Loucy (cell line): Measurements from ENCODE around the gene TBX1.

Experiments used
- H2AFZ ChIP-seq: fragments of 200-600 bp; sonication (generic); 2 replicates; pipeline ENCODE4 v1.6.0; 2016; ENCODE audit warnings: antibody characterized with exemption, mild to moderate bottlenecking, low read length, moderate library complexity
- H3F3A ChIP-seq: fragments of 200-600 bp; 2 replicates; pipeline ENCODE4 v1.6.0; 2016; ENCODE audit warnings: antibody characterized with exemption, low read depth, mild to moderate bottlenecking
- H3K27me3 ChIP-seq: fragments of 200-600 bp; sonication (generic); 2 replicates; pipeline ENCODE4 v1.6.1; 2014; ENCODE audit warnings: low read length, mild to moderate bottlenecking; ENCODE audit not compliant: insufficient read depth, poor library complexity, severe bottlenecking
- H3K36me3 ChIP-seq: fragments of 200-600 bp; sonication (generic); 2 replicates; pipeline ENCODE4 v1.6.1; 2016; ENCODE audit warnings: low read length; ENCODE audit not compliant: insufficient read depth
- H3K4me1 ChIP-seq: fragments of 200-600 bp; sonication (generic); 2 replicates; pipeline ENCODE4 v1.5.1; 2014; ENCODE audit warnings: low read length, mild to moderate bottlenecking; ENCODE audit not compliant: insufficient read depth, poor library complexity, severe bottlenecking
- H3K4me2 ChIP-seq: fragments of 200-600 bp; sonication (generic); 2 replicates; pipeline ENCODE4 v1.6.0; 2014; ENCODE audit warnings: antibody characterized with exemption, low read length, low read depth, mild to moderate bottlenecking; ENCODE audit not compliant: poor library complexity, severe bottlenecking
- H3K4me3 ChIP-seq: fragments of 200-600 bp; sonication (generic); 2 replicates; pipeline ENCODE4 v1.5.1; 2014; ENCODE audit warnings: low read length, mild to moderate bottlenecking, mixed read lengths; ENCODE audit not compliant: poor library complexity, severe bottlenecking
- H3K79me2 ChIP-seq: fragments of 200-600 bp; sonication (generic); 2 replicates; pipeline ENCODE4 v1.6.1; 2014; ENCODE audit warnings: low read length; ENCODE audit not compliant: insufficient read depth
- H3K9ac ChIP-seq: fragments of 200-600 bp; sonication (generic); 2 replicates; pipeline ENCODE4 v1.6.0; 2014; ENCODE audit warnings: mild to moderate bottlenecking, low read depth, low read length, moderate library complexity; ENCODE audit not compliant: poor library complexity, severe bottlenecking
- H3K9me2 ChIP-seq: fragments of 200-600 bp; sonication (generic); replicated peaks from 2 replicates; pipeline ENCODE4 v1.6.1; 2016; ENCODE audit warnings: low read depth, low read length, mixed read lengths
- H3K9me3 ChIP-seq: fragments of 200-600 bp; sonication (generic); 2 replicates; pipeline ENCODE4 v1.6.1; 2014; ENCODE audit warnings: mild to moderate bottlenecking, antibody characterized with exemption, low read length, low read depth; ENCODE audit not compliant: insufficient read depth
- H4K20me1 ChIP-seq: fragments of 200-600 bp; sonication (generic); 2 replicates; pipeline ENCODE4 v1.6.0; 2014; ENCODE audit warnings: antibody characterized with exemption, low read length, mild to moderate bottlenecking; ENCODE audit not compliant: insufficient read depth, poor library complexity, severe bottlenecking
- EZH2phosphoT487 ChIP-seq: fragments of 200-600 bp; IDR thresholded peaks from 2 replicates; pipeline ENCODE4 v1.6.1; 2018; ENCODE audit warnings: antibody characterized with exemption, mild to moderate bottlenecking, moderate library complexity, borderline replicate concordance
- TF ChIP-seq, protein P1 (sequence below): fragments of 200-600 bp; sonication (generic); conservative IDR thresholded peaks from 2 replicates; pipeline ENCODE4 v1.5.1; 2014; ENCODE audit warnings: mild to moderate bottlenecking, antibody characterized with exemption, low read length

Gene TBX1

DNA sequence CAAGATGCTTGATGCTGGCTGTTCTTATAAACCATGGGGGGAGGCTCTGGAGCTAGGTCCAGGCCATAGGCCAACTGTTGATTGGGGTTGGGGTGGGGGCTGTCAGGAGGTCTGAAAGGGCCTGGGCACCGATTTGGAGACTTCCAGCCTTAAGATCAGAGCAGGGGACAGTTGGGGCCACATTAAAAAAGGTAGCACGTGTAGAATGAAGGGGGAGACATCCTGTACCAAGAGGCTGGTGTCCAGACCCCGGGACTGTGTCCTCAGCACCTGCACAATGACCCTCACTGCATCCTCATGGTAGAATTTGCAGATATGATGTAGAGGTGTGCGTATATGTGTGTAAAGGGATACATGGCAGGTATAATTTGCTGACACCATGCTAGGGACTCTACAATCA is 12.4 kb upstream of the TBX1 start:
- Histone ChIP-seq H3K4me1 (no peaks in the 10 kb centered on the region), H3K4me2 (no peak overlapping the region), H3K9ac (no peak overlapping the region), H3K9me2 (no peaks in the 10 kb centered on the region), H3K79me2 (no peaks in the 10 kb centered on the region), H2AFZ (no peak overlapping the region), H3K9me3 (no peaks in the 10 kb centered on the region), H3K4me3 (no peak overlapping the region), H3K36me3 (no peaks in the 10 kb centered on the region), H3K27me3 (no peaks in the 10 kb centered on the region), H4K20me1 (no peaks in the 10 kb centered on the region), H3F3A (no peaks in the 10 kb centered on the region)
- TF ChIP-seq, protein P1, sequence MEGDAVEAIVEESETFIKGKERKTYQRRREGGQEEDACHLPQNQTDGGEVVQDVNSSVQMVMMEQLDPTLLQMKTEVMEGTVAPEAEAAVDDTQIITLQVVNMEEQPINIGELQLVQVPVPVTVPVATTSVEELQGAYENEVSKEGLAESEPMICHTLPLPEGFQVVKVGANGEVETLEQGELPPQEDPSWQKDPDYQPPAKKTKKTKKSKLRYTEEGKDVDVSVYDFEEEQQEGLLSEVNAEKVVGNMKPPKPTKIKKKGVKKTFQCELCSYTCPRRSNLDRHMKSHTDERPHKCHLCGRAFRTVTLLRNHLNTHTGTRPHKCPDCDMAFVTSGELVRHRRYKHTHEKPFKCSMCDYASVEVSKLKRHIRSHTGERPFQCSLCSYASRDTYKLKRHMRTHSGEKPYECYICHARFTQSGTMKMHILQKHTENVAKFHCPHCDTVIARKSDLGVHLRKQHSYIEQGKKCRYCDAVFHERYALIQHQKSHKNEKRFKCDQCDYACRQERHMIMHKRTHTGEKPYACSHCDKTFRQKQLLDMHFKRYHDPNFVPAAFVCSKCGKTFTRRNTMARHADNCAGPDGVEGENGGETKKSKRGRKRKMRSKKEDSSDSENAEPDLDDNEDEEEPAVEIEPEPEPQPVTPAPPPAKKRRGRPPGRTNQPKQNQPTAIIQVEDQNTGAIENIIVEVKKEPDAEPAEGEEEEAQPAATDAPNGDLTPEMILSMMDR, result no peak
- TF ChIP-seq EZH2phosphoT487, result no peak

DNA sequence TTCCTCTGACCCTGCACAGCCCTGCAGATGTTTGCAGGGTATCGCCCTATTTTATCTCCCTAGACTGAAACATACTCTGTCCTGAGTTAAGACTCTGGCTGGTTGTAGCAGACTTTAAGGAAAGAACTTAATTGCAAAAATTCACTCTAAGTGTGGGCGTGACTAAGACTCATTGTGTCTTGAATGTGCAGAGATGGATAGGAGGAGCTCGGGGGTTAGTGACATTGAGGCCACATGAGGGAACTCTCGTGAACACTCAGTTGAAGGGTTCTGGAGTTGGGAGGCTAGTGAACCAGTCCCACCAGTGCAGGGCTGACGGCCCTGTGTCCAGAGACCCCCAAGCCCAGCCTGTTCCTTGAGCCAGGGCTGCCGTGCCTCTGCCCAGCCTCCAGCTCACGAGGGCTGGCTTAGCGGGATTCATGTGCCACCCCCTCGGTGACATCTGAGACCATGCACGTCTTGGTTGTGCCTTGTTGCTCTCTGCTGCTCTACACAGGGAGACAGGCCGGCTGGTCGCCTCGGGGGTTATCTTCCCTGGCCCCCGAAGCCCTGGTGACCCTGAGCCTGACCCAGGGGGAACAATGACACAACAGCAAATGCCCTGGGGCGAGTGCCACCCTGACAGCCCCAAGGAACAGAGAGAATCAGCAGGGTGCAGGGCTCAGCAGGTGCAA is 11.4 kb upstream of the TBX1 start:
- Histone ChIP-seq H3K9me3 (no peaks in the 10 kb centered on the region), H3K27me3 (no peaks in the 10 kb centered on the region), H2AFZ (no peak overlapping the region), H3K4me2 (no peak overlapping the region), H3K36me3 (no peaks in the 10 kb centered on the region), H4K20me1 (no peaks in the 10 kb centered on the region), H3K9ac (no peak overlapping the region), H3K9me2 (no peaks in the 10 kb centered on the region), H3F3A (no peaks in the 10 kb centered on the region), H3K79me2 (no peaks in the 10 kb centered on the region), H3K4me1 (no peaks in the 10 kb centered on the region), H3K4me3 (no peak overlapping the region)
- TF ChIP-seq, protein P1, result no peak
- no peak for TF ChIP-seq EZH2phosphoT487

DNA sequence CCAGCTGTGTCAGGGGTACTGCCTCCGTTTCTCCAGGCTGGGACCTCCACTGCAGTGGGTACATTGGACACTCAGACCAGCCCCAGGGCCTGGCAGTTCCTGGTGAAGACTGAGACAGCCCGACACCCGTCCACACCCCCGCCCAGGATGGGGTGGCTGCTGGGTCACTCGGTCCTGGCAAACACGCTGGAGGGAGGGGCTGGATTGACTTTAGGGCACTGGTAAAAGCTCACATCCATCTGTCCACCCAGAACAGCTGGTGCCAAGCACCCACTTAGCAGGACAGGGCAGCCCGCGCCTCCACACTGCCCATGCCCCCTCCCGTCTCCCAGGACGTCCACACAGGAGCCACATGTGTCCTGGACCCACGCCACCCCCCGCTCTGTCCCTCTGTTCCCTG is 10.7 kb upstream of the TBX1 start:
- Histone ChIP-seq H3K9me2 (no peaks in the 10 kb centered on the region), H3K27me3 (no peaks in the 10 kb centered on the region), H2AFZ (no peak overlapping the region), H3K4me1 (no peaks in the 10 kb centered on the region), H3K79me2 (no peaks in the 10 kb centered on the region), H3K36me3 (no peaks in the 10 kb centered on the region), H3F3A (no peaks in the 10 kb centered on the region), H3K4me3 (no peak overlapping the region), H4K20me1 (no peaks in the 10 kb centered on the region), H3K9me3 (no peaks in the 10 kb centered on the region), H3K4me2 (no peak overlapping the region), H3K9ac (no peak overlapping the region)
- TF ChIP-seq EZH2phosphoT487, result no peak
- TF ChIP-seq, protein P1, result no peak
